LoVo (cell line): ENCODE measurements around the gene BPTF.
"Not testable (repeated sequence)": the region's sequence is repeated elsewhere in the genome, so short reads cannot be mapped to it uniquely, and the experiment has no call there.

Experiments used
- DNase-seq: peaks from one replicate; pipeline ENCODE4 v3.0.0-alpha.2; 2016; ENCODE audit warnings: low spot score

BPTF gene

DNA sequence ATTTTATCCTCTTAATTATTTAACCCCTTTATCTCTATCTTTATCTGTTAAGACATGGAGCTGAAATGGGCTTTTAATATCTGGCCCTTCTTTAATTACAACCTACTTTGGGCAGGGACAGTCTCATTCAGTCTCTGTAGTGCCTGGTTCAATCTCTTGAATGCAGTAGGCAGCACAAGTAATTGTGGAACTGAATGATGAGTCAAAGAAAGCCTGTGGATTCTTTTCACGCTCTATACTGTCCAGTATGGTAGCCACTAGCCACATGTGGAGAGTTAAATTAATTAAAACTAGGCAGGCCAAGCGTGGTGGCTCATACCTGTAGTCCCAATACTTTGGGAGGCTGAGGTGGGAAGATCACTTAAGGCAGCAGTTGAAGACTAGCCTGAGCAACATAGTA is 9.3 kb downstream of the BPTF start:
- DNase-seq = no peak

DNA sequence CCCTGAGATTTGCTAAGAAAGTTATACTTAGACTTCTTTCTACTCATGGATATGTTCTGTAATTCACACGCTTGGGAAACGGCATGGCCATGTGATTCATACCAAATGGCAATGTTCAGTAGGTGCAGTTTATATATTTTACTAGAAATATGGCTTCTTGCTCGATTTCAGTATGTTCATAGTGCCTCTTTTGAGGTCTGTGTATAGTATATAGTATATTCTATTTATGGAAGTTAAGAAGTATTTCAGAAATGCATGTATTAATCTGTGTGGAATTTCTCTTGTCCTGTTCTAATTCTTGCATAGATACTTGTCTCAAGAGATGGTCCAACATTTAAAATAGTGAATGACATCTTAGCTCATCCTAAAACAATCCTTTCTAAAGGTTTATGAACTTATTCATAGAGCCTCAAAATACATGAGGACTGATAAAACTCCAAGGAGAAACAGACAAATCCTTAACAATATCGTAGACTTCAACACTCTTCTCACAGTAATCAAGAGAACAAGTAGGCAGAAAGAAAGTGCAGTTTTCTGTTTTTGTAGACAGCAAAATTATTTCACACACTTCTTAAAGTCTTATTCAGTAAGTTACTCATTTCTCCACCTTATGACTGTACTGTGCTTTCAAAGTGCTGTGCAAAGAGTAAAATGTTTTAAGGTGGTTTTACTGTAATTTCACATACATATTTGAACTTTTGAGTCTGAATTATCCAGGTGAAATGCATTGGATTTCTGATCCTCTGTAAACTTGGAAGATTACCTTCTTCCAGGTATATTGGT is 11.1 kb downstream of the BPTF start:
- no peak for DNase-seq

DNA sequence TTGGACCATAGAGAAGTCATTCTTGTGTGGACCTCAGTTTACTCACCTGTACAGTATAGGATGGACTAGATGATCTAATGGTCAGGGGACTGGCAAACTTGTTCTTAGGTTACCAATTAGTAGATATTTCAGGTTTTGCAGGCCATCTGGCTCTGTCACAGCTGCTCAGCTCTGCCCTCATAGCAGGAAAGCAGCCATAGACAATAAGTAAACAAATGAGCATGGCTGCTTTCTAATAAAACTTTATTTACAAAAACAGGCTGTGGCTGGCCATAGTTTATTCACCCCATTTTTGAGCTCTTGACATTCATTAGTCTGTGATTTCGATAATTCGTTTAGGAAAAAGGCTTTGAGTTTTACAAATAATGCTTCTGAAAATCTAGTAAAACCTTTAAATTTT is 12.7 kb downstream of the BPTF start:
- DNase-seq = no peak

DNA sequence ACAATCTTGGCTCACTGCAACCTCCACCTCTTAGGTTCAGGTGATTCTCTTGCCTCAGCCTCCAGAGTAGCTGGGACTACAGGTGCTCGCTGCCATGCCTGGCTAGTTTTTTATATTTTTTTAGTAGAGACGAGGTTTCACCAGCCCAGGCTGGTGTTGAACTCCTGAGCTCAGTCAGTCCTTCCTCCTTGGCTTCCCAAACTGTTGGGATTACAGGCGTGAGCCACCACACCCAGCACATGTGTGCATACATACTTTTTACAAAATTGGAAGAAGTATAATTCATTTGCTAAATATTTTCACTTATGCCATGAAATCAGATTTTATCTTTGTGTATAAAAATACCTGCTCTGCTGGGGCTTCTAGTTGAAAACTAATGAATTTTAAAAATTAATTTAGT is 13.2 kb downstream of the BPTF start:
- no peak for DNase-seq

DNA sequence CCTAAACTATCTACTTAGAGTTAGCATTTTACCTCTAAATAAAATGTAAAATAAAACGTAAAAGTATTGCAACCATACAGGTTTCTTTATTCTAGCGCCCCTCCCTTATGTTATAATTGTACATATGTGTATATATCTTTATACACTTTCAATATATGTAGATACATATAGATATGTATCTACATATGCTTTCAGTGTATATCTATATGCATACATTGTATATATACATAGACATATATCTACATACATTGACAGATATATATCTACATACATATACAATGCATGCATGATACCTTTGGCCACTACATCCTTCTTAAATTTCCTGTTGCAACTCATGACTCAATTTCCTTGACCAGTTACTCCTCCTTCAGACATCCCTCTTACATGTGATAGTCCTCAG is 16.7 kb downstream of the BPTF start:
- no peak for DNase-seq

DNA sequence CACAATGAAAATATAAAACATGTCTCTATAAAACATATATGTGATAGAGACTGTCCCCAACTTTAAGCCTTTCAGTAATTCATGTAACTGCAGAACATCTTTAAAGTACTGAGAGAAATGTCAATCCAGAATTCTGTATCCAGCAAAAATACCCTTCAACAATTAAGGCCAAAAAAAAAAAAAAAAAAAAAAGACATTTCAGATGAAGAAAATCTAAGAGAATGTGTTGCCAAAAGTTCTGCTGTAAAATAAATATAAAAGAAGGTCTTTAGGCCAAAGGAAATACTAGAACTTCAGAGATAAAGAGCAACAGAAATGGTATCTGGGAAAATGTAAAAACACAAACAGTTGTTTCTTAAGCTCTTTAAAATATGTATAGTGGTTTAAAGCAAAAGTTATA is 17.3 kb downstream of the BPTF start:
- no peak for DNase-seq

DNA sequence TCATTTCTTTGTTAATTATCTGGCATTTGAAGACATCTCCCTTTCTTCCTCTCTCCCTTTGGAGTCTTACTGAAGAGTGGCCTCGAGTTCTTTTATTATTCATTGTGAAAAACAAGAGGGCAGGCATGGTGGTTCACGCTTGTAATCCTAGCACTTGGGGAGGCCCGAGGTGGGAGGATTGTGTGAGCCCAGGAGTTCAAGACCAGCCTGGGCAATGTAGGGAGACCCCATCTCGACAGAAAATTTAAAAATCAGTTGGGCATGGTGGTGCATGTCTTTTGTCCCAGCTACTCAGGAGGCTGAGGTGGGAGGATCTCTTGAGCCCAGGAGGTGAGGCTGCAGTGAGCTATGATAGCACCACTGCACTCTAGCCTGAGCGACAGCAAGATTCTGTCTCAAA is 20.1 kb downstream of the BPTF start:
- no peak for DNase-seq

DNA sequence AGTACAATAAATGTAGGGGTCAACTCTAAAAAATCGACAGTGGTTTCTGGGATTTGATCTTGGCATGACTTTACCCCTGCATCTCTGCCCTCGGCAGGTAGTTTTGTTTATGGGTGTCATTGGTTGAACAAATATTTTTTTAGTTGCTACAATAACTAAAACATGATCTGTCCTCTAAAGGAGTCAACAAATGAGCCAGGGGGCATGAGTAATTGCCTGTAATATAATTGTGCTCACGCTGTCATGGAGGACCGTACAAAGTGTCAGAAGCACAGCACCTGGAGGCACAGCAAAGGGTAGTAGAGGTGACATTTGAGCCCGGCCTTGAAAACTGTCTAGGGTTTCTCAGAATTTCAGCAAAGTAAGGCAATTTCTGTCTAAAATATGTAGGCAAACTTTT is 22.9 kb downstream of the BPTF start:
- DNase-seq = not testable (repeated sequence)

DNA sequence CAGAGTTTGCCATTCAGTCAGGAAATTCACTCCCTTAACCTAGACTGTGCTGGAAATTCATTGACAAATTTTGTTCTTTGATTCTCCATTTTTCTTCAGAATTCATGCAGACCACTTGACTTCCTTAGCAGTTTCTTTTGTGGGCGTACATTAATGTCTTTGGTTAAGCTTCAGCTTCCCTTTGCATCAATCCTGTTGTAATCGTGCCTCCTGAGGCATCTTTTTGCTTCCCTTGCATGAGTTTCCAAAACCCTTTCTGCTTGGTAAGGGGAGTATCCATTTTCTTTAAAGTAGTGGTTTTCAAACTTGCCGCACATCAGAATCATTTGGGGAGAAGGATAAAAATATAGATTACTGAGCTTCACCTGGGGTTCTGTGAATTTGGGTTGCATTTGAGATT is 23.5 kb downstream of the BPTF start:
- DNase-seq = not testable (repeated sequence)

DNA sequence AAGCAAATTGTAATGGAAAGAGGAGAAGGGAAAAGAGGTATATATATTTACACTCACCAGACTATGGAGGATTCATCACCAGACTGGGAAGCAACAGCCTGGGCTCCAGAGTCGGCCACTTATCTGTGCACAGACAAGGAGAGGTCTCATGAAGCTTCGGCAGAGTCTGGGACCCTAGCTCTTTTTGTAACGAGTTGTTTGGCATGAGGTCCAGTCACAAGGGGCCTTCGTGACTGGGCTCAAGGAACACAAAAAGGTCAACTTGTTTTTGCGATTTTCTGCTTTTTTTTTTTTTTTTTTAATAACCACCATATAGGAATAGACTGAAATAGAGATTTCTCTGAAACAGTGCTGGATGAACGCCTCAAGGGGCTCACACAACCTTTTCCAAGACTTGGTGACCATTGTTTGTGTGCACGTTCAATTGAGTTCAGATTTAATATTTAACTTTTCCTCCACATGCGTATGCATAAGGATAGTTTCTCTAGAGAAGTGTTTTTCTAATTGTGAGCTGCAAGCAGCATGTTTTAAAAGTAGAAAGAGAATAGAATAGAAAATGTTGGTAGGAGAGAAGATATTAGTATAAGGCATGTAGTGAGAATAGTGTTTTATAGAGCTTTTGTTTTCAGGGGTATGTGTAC is 25.8 kb downstream of the BPTF start:
- no peak for DNase-seq

DNA sequence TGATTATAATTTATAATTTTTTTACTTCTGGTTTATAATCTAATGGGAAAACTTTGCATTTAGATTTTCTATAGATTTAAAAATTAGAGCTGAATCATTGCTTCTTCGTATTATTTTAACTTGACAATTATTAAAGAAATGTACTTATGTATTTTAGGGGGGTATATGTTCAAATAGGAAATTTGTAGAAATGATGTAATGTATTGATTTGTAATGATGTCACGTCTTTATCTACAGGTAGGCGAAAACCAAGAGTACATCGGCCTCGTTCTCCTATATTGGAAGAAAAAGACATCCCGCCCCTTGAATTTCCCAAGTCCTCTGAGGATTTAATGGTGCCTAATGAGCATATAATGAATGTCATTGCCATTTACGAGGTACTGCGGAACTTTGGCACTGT is 28.4 kb downstream of the BPTF start:
- DNase-seq = no peak

DNA sequence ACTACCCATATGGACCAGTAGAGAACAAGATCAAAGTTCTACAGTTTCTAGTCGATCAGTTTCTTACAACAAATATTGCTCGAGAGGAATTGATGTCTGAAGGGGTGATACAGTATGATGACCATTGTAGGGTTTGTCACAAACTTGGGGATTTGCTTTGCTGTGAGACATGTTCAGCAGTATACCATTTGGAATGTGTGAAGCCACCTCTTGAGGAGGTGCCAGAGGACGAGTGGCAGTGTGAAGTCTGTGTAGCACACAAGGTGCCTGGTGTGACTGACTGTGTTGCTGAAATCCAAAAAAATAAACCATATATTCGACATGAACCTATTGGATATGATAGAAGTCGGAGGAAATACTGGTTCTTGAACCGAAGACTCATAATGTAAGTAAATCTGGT is 29.1 kb downstream of the BPTF start:
- no peak for DNase-seq

DNA sequence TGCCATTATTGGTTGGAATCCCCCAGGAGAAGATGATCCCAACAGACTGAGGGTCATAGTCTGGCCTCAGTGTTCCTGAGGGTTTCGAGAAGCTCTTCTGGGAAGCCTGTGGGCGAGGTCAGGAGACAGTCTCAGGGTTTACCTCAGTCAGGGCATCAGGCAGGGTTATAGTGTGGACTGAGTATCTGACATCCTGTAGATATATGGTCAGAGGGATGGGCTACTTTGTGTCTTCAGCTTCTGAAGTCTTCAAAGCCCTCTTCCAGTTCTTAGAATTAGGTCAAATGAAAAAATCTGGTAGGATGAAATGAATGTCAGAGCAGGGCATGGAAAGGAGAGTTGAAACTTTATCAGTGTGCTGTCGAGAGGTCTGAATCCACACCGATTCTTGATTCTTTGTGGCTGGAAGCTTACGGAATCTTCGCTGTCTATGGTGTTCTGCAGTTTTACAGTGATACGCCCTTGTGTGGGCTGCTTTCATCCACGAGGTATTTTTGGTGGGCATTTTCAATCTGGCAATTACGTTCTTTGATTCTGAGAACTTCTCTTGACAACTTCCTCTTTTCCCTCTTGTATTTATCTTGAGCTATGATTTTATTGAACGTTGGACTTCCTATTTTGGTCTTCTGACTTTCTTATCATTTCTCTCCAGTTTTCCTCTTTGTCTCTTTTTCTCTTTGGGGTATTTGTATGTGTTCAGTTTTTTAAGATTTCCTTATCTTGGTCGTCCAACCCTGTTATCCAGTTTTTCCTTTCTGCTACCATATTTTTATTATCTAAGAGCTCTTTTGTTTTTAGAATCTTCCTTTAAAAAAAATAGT is 30.4 kb downstream of the BPTF start:
- DNase-seq = no peak

DNA sequence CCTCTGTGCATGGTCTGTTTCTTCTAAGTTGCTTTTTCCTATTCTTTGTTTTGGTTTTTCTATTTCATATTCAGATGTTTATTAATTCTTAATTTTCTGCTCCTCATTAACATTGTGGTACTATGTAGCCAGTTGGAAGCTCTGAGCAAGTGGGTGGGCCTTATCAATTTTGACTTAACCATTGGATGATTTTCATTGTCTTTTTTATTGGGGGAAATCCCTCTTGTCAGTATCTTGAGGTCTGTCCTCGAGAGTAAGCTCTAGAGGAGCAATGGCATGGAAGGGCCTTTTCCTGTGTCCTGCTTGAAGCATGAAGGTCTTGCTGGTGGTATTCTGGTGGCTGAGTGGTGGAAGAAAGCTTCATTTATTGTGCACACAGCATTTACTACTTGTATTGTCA is 31.1 kb downstream of the BPTF start:
- DNase-seq = not testable (repeated sequence)

DNA sequence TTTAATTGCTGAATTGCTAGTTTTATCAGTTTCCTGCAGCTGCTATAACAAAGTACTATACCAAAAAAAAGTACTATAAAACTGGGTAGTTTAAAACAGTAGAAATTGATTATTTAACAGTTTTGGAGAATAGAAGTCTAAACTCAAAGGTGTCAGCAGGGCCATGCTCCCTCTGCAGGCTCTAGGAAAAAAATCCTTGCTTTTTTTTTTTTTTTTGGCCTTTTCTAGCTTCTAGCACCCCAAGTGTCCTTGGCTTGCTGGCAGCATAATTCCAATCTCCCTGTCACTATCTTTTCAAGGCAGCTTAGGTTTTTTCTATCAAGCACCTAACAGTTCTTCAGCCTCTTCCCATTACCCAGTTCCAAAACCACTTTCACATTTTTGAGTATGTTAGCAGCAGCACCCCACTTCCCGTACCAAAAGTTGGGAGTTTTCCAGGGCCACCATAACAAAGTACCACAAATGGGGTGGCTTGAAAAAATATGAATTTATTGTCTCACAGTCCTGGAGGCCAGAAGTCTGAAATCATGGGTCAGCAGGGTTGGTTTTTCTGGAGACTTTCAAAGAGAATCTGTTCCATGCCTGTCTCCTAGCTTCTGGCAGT is 37.4 kb downstream of the BPTF start:
- no peak for DNase-seq

DNA sequence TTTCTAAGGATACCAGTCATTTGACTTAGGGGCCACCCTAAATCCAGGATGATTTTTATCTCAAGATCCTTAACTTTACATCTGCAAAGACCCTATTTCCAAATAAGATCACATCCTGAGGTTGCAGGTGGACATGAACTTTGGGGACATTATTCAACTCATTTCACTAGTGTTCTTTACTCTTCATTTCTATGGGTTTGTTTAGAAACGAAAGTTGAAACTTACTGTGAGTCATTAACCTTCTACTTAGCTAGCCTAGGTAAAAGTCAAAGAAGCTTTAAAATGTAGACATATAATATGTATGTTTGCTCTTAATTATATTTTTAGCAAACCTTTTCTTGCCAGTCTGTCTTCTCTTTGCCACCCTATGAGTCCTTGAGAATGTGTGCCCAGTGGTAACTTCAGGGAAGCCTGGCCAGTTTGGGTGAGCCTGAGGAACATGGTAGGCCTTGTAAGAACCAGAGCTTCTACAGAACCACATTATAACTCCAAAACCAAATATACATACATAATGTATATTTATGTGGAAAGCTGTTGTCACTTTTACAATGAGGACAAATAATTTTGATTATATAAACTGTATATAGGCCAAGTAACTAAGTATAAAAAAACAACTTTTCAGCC is 38.4 kb downstream of the BPTF start:
- DNase-seq = no peak

DNA sequence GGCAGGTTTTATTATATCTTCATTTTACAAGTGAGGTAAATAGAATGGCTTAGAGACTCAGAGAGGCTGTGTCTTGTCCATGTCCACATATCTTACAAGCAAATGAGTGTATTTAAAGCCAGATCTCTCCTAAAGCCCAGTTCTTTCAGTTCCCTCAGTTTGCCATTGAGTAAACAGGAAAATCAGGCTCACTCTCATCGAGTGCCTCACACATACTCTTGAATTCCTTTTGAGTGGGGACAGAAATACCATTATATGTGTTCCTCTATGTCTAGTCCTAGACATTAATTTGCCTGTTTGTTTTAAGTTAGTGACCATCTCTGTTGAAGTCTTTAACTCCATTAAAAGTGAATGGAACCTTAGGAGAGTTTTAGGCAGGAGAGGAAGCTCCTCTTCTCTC is 40.1 kb downstream of the BPTF start:
- DNase-seq = no peak

DNA sequence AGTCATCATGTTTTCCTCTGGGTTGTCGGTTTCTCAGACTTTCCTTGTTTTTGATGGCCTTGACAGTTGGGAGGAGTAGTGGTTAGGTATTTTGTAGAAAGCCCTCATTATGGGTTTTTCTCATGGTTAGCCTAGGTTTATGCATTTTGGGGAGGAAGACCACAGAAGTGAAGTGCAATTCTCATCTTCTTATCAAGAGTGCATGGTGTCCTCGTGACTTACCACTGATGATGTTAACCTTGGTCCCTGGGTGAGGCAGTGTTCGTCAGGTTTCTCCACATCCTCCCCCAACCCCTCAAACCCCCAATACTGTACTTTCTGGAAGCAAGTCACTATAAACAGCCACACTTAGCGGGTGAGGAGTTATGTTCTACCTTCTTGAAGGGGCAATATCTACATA is 42.3 kb downstream of the BPTF start:
- no peak for DNase-seq

DNA sequence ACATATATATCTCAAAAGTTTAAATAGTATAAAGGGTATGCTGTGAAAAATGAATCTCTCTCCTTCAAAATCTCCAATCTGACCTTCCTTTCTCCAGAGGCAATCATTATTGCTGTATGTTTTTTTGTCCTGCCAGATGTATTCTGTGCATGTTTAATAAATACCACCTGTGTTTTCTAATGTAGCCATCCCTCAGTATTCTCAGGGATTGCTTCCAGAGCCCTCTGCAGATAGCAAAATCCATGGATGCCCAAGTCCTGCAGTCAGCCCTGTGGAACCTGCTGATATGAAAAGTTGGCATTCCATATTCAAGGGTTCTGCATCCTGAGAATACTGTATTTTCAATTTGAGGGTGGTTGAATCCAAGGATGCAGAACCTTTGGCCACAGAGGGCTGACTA is 42.9 kb downstream of the BPTF start:
- no peak for DNase-seq

DNA sequence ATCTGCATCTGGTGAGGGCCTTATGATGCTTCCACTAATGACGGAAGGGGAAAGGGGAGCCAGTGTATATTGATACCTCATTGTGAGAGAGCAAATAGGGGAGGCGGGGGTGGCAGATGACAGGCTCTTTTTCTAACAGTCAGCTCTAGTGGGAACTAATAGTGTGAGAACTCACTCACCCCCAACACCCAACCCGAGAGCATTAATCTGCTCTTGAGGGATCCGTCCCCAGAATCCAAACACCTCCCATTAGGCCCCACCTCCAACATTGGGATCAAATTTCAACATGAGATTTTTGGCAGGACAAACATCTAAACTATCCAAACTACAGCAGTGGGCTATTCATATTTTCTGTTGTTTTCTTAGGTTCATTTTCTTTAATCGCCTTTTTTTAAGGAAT is 54.4 kb downstream of the BPTF start:
- DNase-seq = no peak

DNA sequence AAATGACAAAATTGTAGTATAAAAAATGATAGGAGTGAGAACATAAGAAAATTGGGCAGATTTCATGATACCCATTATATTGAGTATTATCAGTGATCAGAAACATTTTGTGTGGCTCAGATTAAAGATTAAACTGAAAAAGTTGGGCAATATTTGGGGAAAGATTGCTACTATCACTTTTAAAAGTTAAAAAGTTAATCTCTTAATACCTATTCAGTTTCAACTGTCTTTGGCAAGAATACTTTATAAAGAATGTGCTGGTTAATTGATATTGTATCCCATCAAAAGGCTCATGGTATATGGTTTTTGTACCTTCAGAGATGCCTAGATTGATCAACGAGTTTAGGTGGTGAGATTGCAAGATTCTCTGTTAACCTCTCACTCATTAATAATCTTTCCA is 55.8 kb downstream of the BPTF start:
- DNase-seq = no peak

DNA sequence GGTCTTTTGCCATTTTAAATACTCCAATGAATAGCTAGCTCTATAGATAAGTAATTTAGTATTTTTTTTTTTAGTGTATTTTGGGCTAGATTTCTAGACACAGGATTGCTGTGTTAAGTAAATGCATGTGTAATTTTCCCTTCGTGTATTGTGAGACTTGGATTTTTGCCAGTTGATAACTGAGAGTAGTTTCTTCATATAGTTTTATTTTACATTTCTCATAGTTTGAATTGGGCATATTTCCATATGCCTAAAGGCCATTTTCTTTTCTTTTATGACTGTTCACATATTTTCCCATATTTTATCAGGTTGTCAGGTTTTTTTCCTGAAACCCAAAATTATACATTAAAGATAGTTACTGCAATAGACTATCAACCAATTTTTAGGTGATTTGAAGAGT is 59.4 kb downstream of the BPTF start:
- no peak for DNase-seq
